C4-2B (cell line): ENCODE data around the gene PRRC2A.

Experiments
- H3K27ac ChIP-seq: fragments of 450-650 bp; 2 replicates; pipeline ENCODE4 v1.5.1; 2017
- CTCF ChIP-seq: fragments of 450-650 bp; conservative IDR thresholded peaks from 2 replicates; pipeline ENCODE4 v1.5.1; 2017; ENCODE audit warnings: mild to moderate bottlenecking
- ZFX ChIP-seq: fragments of 450-650 bp; IDR thresholded peaks from 2 replicates; pipeline ENCODE4 v1.6.1; 2017

The PRRC2A gene

GRCh38 chr6:31609519-31610406 lies 10.8 kb upstream of the PRRC2A start:
- H3K27ac ChIP-seq = no peak overlapping the region
- TF ChIP-seq ZFX (no peak), CTCF (no peak)

GRCh38 chr6:31610968-31611367 lies 9.5 kb upstream of the PRRC2A start:
- TF ChIP-seq ZFX (no peak), CTCF (no peak)
- H3K27ac ChIP-seq = no peak overlapping the region

- no peak overlapping the region for H3K27ac ChIP-seq
- TF ChIP-seq ZFX (no peak), CTCF (no peak)
Observed at GRCh38 chr6:31614075-31614619, 6.4 kb upstream of the PRRC2A start.

GRCh38 chr6:31614684-31615578 lies 5.6 kb upstream of the PRRC2A start, which contains the start of gene AIF1:
Gene AIF1, plus strand, starts transcription at chr6:31615234. Its CDS starts 96 bp downstream, at chr6:31615330.
- H3K27ac ChIP-seq = no peak within 1 kb of the TSS
- TF ChIP-seq ZFX (no peak), CTCF (no peak)

GRCh38 chr6:31615748-31616147 lies 4.8 kb upstream of the PRRC2A start:
- TF ChIP-seq ZFX = no peak
- no peak for TF ChIP-seq CTCF
- no peak overlapping the region for H3K27ac ChIP-seq

- TF ChIP-seq CTCF (no peak), ZFX (no peak)
Observed at GRCh38 chr6:31617010-31617409, 3.5 kb upstream of the PRRC2A start.

More at GRCh38 chr6:31617010-31617409, 3.5 kb upstream of the PRRC2A start:
- no peak overlapping the region for H3K27ac ChIP-seq
